DND-41 (cell line): ENCODE measurements around the gene ACSM5.
"Not testable (repeated sequence)": the region's sequence is repeated elsewhere in the genome, so short reads cannot be mapped to it uniquely, and the experiment has no call there.

Experiments
- ATAC-seq: fragments of 200-7000 bp; cut with Tn5 transposase; 3 replicates; pipeline ENCODE4 v1.9.1; 2021; ENCODE audit warnings: low read depth; ENCODE audit not compliant: insufficient read depth
- DNase-seq: peaks from one replicate; pipeline ENCODE4 v3.0.0-alpha.2; 2020
- H2AFZ ChIP-seq: 2 replicates; pipeline ENCODE4 v1.6.0; 2012; ENCODE audit warnings: low read depth, low read length
- H3K27ac ChIP-seq: 2 replicates; pipeline ENCODE4 v1.5.1; 2012; ENCODE audit warnings: low read length, inconsistent platforms
- H3K27me3 ChIP-seq: fragments of 200-600 bp; sonication (generic); 2 replicates; pipeline ENCODE4 v1.6.0; 2012; ENCODE audit warnings: low read length, mild to moderate bottlenecking, inconsistent platforms; ENCODE audit not compliant: insufficient read depth, poor library complexity
- H3K36me3 ChIP-seq: 2 replicates; pipeline ENCODE4 v1.5.1; 2012; ENCODE audit warnings: low read length, inconsistent platforms; ENCODE audit not compliant: insufficient read depth
- H3K4me1 ChIP-seq: 2 replicates; pipeline ENCODE4 v1.5.1; 2012; ENCODE audit warnings: mild to moderate bottlenecking, low read length; ENCODE audit not compliant: insufficient read depth
- H3K4me2 ChIP-seq: 2 replicates; pipeline ENCODE4 v1.6.0; 2012; ENCODE audit warnings: mild to moderate bottlenecking, moderate library complexity, low read length, inconsistent platforms; ENCODE audit not compliant: insufficient read depth
- H3K4me3 ChIP-seq, 2 experiments: fragments of 200-600 bp in 1 of 2; shearing (Covaris generic) in 1 of 2; 2 replicates each; pipeline ENCODE4 v1.5.1; 2012 to 2016; ENCODE audit warnings: inconsistent platforms in 2 of 2, low read length in 2 of 2, mild to moderate bottlenecking in 2 of 2, low read depth in 1 of 2, moderate library complexity in 1 of 2
- H3K79me2 ChIP-seq: 2 replicates; pipeline ENCODE4 v1.6.0; 2012; ENCODE audit warnings: low read length, inconsistent platforms; ENCODE audit not compliant: insufficient read depth
- H3K9ac ChIP-seq: 2 replicates; pipeline ENCODE4 v1.6.0; 2012; ENCODE audit warnings: low read depth, mild to moderate bottlenecking, inconsistent platforms, low read length, moderate library complexity
- H3K9me3 ChIP-seq: 2 replicates; pipeline ENCODE4 v1.5.1; 2012; ENCODE audit warnings: low read length, moderate library complexity, mild to moderate bottlenecking, inconsistent platforms; ENCODE audit not compliant: insufficient read depth, severe bottlenecking
- H4K20me1 ChIP-seq: 2 replicates; pipeline ENCODE4 v1.6.0; 2012; ENCODE audit warnings: low read length; ENCODE audit not compliant: insufficient read depth
- EZH2 ChIP-seq: IDR thresholded peaks from 3 replicates; pipeline ENCODE4 v1.6.1; 2012; ENCODE audit warnings: borderline replicate concordance, low read depth, mild to moderate bottlenecking, moderate library complexity, low read length, inconsistent platforms; ENCODE audit not compliant: severe bottlenecking
- TF ChIP-seq, protein P1 (sequence below): IDR thresholded peaks from 2 replicates; pipeline ENCODE4 v1.5.1; 2012; ENCODE audit warnings: borderline replicate concordance, low read length, moderate library complexity, mild to moderate bottlenecking; ENCODE audit not compliant: poor library complexity, severe bottlenecking; ENCODE audit errors: extremely low read depth

Gene ACSM5

DNA sequence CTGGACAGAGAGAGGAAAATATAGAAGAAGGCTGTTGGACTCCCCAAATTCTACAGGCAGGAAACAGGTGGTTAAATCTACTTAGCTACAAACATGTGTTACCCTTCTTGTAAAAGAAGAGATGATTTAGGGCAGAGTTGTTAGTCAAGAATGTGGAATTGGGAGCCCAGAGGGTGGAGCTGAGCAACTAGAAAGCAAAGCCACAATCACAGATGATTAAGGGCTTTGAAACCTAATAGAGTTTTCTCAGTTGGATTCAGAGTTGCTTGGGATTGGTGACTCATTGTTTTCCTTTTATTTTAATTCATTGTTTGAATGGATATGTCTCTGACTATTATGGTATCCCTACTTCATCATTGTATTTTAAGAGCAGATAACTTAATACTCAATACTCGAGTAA is 6.2 kb downstream of the ACSM5 start:
- ATAC-seq = no peak

DNA sequence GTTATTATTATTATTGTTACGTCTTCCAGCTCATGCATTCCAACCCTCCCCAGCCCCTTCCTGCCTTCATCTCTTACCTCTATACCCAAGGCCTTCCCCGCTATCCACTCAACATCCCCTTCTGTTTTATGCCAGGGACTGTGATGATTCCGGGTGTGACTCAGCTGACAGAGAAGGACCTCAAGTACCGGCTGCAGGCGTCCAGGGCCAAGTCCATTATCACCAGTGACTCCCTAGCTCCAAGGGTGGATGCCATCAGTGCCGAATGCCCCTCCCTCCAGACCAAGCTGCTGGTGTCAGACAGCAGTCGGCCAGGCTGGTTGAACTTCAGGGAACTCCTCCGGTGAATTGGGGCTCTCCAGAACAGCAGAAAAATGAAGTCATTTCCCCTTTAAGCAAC is 9.8 kb downstream of the ACSM5 start:
- not testable (repeated sequence) for H3K4me2 ChIP-seq, H3K4me3 ChIP-seq, H3K27me3 ChIP-seq, ATAC-seq, H3K27ac ChIP-seq, H3K36me3 ChIP-seq, H3K79me2 ChIP-seq, H3K9ac ChIP-seq, H3K9me3 ChIP-seq, H3K4me1 ChIP-seq, H4K20me1 ChIP-seq, DNase-seq, H2AFZ ChIP-seq

More for the DNA sequence above, 6.2 kb downstream of the ACSM5 start:
- H3K9me3 ChIP-seq = no peaks in the 10 kb centered on the region
- no peaks in the 10 kb centered on the region for H3K27me3 ChIP-seq
- no peak overlapping the region for H3K4me2 ChIP-seq
- no peak for TF ChIP-seq EZH2
- TF ChIP-seq, protein P1, sequence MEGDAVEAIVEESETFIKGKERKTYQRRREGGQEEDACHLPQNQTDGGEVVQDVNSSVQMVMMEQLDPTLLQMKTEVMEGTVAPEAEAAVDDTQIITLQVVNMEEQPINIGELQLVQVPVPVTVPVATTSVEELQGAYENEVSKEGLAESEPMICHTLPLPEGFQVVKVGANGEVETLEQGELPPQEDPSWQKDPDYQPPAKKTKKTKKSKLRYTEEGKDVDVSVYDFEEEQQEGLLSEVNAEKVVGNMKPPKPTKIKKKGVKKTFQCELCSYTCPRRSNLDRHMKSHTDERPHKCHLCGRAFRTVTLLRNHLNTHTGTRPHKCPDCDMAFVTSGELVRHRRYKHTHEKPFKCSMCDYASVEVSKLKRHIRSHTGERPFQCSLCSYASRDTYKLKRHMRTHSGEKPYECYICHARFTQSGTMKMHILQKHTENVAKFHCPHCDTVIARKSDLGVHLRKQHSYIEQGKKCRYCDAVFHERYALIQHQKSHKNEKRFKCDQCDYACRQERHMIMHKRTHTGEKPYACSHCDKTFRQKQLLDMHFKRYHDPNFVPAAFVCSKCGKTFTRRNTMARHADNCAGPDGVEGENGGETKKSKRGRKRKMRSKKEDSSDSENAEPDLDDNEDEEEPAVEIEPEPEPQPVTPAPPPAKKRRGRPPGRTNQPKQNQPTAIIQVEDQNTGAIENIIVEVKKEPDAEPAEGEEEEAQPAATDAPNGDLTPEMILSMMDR = no peak
- no peaks in the 10 kb centered on the region for H3K36me3 ChIP-seq
- no peak for DNase-seq
- no peak overlapping the region for H3K4me3 ChIP-seq
- no peak overlapping the region for H3K9ac ChIP-seq
- no peaks in the 10 kb centered on the region for H3K79me2 ChIP-seq
- H4K20me1 ChIP-seq = no peaks in the 10 kb centered on the region
- no peak overlapping the region for H3K27ac ChIP-seq
- no peaks in the 10 kb centered on the region for H3K4me1 ChIP-seq
- no peak overlapping the region for H2AFZ ChIP-seq

DNA sequence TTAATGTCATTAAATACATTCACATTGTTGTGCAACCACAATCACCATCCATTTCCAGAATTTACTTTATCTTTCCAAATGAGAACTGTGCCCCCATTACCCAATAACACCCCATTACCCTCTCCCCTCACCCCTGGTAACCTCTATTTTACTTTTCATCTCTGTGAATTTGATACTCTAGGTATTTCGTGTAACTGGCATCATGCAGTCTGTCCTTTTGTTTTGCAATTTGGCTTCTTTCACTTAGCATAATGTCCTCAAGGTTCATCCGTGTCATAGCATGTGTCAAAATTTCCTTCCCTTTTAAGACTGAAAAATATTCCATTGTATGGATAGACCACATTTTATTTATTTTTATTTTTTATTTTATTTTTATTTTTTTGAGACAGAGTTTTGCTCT is 12.4 kb downstream of the ACSM5 start:
- DNase-seq, ATAC-seq, H2AFZ ChIP-seq, H3K4me3 ChIP-seq, H3K79me2 ChIP-seq, H3K4me2 ChIP-seq, H3K36me3 ChIP-seq, H4K20me1 ChIP-seq, H3K4me1 ChIP-seq, H3K27me3 ChIP-seq, H3K9me3 ChIP-seq, H3K27ac ChIP-seq, H3K9ac ChIP-seq: not testable (repeated sequence)

DNA sequence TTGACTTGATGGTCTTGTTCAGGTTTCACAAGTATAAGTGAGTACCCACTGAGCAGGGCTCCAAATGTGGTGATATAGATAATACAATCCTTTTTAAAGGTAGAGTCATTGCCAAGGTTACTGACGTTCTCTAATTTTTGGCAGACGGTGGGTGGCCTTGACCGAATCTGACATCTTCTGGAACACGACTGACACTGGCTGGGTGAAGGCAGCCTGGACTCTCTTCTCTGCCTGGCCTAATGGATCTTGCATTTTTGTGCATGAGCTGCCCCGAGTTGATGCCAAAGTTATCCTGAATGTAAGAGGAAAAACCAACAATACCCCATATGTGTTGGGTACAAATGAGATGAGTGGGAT is 14.4 kb downstream of the ACSM5 start:
- not testable (repeated sequence) for H3K4me1 ChIP-seq, ATAC-seq, DNase-seq, H3K36me3 ChIP-seq, H4K20me1 ChIP-seq, H2AFZ ChIP-seq, H3K79me2 ChIP-seq, H3K4me2 ChIP-seq, H3K27me3 ChIP-seq, H3K27ac ChIP-seq, H3K9me3 ChIP-seq, H3K4me3 ChIP-seq, H3K9ac ChIP-seq

DNA sequence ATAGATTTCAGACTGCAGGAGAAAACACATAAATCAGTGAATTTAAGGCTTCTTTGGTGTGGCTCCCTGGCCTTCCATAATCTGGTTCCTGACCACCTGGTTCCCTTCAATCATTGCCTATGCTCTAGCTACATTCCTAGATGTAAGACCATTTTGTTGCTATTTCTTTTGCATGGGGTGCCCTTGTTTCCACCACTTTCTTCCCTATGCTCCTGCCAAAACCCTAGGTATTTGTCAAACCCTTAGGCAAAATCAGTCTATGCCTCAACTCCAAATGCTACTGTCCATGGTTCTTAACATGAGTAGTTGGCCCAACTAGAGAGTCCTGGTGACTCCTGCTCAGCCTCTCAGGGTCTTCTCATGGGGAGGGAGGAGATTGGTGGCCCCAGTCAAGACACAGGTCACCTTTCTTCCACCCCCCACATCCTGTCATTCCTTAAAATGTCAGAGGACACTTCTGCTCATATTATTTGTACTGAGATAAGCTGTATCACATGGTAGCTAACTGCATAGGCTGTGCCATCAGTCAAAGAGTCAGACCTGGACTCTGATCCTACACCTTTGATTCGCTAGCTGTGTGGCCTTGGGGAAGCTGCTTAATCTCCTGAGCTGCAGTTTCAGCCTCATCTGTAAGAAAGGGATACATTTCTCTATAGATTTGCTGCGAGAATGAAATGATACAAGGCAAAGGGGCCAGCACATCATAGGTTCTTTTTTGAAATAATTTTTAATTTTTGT is 15.0 kb downstream of the ACSM5 start:
- no peak overlapping the region for H2AFZ ChIP-seq
- H3K9ac ChIP-seq = no peak overlapping the region
- no peaks in the 10 kb centered on the region for H3K79me2 ChIP-seq
- no peak overlapping the region for H3K27ac ChIP-seq
- ATAC-seq (no peak), DNase-seq (no peak)
- no peaks in the 10 kb centered on the region for H3K36me3 ChIP-seq
- H3K27me3 ChIP-seq = no peaks in the 10 kb centered on the region
- H3K9me3 ChIP-seq = no peaks in the 10 kb centered on the region
- no peaks in the 10 kb centered on the region for H4K20me1 ChIP-seq
- no peaks in the 10 kb centered on the region for H3K4me1 ChIP-seq
- no peak overlapping the region for H3K4me2 ChIP-seq
- TF ChIP-seq, protein P1 = no peak
- no peak for TF ChIP-seq EZH2
- H3K4me3 ChIP-seq = no peak overlapping the region

DNA sequence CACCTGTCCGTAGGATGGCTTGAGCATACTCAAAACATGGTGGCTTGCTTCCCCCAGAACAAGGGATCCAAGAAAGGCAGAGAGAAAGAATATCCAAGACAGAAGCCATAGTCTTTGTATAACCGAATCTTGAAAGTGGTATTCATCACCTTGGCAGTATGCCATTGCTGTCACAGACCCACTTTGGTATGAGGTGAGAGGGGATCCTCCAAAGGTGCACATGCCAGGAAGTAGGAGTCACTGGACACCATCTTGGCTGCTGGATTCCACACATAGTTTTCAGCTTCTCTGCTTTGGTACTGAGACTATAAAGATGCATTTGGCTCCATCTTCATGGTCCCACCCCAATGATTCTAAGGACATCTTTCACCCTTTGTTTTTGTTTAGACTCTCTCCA is 18.1 kb downstream of the ACSM5 start:
- not testable (repeated sequence) for H3K27ac ChIP-seq, H3K4me3 ChIP-seq, H3K36me3 ChIP-seq, H3K9me3 ChIP-seq, H4K20me1 ChIP-seq, ATAC-seq, H3K79me2 ChIP-seq, H2AFZ ChIP-seq, H3K4me2 ChIP-seq, DNase-seq, H3K9ac ChIP-seq, H3K4me1 ChIP-seq, H3K27me3 ChIP-seq

DNA sequence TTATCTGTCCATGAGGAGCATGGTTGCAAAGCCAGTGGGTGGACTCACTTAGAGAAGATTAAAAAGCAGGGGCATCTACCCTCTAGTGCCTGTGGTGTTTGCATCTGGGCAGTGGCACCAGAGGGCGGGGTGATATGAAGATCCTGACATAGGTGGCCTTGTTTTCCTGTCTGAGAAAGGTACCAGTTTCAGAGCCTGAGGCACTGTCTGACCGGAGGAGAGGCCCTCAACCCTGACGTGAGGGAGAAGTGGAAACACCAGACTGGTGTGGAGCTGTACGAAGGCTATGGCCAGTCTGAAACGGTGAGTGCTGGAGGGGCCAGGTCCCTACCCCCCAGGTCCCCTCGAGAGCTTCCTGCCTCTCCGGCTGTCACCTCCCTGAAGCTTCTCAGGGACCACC is 20.2 kb downstream of the ACSM5 start:
- not testable (repeated sequence) for DNase-seq, H3K9me3 ChIP-seq, H3K4me1 ChIP-seq, H3K36me3 ChIP-seq, H3K9ac ChIP-seq, ATAC-seq, H3K4me3 ChIP-seq, H3K4me2 ChIP-seq, H2AFZ ChIP-seq, H3K27me3 ChIP-seq, H4K20me1 ChIP-seq, H3K27ac ChIP-seq, H3K79me2 ChIP-seq
